Stimulated activated CD8-positive, alpha-beta memory T cell treated with anti-CD3 and anti-CD28 coated beads, Interleukin-12 subunit alpha, Interleukin-12 subunit beta, amount 100 ng/mL, for 24 hours (primary cell): Measurements from ENCODE around the gene CCSER1.
"Not testable (repeated sequence)": the region's sequence is repeated elsewhere in the genome, so short reads cannot be mapped to it uniquely, and the experiment has no call there.

ENCODE experiments used
- DNase-seq: peaks from one replicate; pipeline ENCODE4 v3.0.0-alpha.2; 2020; ENCODE audit errors: extremely low read depth

The CCSER1 gene

DNA sequence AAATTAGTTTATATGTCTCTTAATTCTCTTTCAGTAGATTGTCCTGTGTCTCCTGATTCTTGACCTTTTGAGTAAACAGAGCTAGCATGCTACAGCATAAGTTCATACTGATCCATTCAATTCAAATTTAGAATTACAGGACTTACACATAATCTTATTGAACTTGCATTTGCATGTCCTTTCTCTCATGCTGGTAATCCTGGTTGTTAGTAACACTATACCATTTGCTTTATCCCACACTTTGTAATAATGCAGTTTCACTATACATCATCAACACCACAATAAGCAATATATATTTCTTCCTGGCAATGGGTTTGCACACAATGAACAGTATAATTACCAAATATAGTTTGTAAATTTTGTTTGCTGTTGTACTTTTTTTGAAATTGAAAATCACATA lies 1239.4 kb downstream of the CCSER1 start:
- no peak for DNase-seq

DNA sequence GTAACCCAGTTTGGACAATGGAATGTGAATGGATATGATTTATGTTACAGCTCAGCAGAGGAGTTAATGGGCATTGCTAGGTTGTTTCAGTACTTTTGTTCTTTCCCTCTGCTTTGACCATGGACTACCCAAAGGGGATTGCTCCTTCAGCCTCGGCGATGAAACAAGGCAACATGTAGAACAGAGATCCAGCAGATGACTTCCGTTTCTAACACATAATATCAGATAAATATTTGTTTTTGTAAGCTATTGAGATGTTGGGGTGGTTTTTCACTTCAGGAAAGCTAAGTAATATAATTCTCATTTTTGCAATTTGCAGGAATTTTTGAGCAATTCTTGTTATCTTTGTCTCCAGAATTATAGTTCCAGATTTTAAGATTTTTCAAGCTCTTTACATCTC lies 1241.9 kb downstream of the CCSER1 start:
- DNase-seq = no peak

DNA sequence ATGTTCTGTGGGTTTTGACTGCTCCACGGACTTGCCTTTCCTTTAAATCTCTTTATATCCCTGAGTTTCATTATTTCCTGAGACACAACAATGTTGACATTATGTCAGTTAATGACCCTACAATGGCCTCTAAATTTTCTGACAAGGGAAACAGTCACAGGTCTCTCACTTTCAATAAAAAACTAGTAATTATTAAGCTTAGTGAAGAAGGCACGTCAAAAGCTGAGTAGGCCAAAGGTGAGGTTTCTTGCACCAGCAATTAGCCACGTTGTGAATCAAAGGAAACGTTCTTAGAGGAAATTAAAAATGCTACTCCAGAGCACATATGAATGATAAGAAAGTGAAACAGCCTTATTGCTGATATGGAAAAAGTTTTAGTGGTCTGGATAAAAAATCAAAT lies 1246.4 kb downstream of the CCSER1 start:
- no peak for DNase-seq

DNA sequence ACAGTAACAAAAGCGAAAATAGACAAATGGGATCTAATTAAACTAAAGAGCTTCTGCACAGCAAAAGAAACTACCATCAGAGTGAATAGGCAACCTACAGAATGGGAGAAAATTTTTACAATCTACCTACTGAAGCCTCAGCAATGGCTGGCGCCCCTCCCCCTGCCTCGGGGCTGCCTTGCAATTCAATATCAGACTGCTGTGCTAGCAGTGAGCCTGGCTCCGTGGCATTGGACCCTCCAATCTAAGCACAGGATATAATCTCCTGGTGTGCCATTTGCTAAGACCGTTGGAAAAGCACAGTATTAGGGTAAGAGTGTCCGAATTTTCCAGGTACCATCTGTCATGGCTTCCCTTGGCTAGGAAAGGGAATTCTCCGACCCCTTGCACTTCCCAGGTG lies 1278.2 kb downstream of the CCSER1 start:
- not testable (repeated sequence) for DNase-seq

DNA sequence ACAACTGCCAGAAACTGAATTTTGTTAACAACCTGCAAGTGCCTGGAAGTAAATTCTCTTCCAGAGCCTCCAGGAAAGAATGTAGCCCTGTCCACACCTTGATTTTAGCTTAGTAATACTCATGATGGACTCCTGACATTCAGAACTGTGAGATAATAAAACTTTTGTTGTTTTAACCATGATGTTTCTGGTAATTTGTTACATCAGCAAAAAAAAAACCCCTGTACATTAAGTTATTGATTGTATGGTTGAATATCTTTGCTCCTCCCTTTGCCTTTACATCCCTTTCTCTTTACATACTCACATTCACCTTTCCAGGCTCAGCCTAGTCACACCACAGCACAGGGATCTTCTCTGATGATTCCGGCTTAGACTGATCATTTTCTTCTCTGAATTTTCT lies 1294.8 kb downstream of the CCSER1 start:
- no peak for DNase-seq

DNA sequence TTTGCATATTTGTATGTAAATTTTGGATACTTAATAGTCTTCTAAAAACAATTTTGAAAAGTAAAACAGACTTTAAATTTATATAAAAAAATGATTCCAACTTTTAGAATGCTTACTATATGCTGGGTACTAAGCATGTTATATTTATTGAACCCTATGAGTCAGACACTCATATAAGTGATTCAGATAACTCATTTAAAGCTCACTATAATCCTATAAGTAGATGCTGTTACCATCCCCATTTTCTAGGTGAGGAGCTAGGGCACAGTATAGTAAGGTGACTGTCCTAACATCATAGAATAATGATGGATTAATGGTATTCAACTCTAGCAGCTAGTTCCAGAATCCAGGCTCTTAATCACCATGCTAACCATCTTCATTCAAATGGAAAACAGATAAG lies 1299.5 kb downstream of the CCSER1 start:
- no peak for DNase-seq

DNA sequence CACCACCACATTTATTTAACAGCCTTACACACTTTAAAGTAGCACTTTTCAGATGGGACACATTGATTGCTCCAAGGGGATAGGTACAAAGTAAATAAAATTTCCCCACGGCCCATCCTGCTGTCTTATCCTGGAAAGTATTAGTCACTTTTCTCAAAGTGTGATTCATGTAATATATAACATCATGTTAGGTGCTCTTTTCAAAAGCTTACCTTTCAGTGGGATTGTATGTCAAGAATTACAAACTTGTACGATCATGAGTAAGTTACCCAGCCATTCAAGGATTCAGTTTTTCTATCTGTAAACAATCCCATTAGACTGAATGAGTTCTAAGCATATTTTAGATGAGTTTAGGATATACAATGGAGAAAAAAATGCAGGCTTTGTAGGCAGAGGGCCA lies 1300.0 kb downstream of the CCSER1 start:
- no peak for DNase-seq

DNA sequence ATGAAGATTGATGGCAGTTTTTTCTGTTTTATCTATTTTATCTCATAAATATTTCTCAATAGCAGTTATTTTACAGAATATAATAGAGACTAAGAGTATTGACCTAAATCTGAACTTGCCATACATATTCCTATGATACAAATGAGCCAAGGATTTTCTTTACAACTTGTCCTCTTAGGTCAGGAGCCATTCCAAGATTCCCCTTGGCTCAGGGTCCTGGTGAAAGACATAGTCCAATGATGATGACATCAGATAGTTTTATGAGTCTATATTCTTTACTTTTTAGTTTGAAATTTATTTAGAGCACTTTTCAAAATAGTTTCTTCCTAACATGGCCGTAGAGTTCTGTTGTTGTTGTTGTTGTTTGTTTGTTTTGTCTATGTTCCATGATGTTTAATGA lies 1307.4 kb downstream of the CCSER1 start:
- no peak for DNase-seq

DNA sequence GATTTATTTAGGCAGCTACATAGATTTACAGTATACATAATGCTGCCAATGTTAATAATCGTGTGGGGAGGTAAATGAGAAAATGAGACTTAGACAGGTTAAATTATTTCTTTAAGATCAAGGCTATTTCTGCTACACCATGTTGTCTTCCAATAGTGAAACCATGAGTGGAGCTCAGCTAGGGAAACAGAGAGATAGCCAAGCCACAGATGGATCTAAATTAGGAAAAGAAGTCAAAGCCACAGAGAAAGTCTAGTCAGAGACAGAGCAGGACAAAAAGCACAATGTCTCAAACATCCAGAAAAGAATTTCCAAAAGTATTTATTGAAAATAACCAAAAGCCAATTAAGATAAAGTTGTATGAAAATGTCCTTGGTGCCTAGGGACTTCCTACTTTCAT lies 1309.4 kb downstream of the CCSER1 start:
- DNase-seq = no peak

DNA sequence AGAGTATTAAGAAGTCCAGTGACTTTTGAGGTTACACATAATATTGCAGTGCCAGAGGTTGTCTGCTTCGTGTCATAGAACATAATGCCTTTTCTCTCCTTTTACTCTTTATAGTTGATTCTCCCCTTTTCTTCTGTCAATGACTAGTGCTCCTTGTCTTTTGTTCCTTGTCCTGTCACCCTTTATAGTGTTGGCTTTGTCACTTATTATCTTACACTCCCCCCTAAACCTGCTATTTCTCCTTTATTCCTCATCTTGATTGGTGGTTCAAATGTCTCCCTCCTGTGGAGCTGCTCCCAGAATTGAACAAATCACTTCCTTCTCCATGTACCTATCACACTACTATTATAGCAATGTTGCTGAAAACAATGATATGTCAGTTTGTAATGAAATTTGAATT lies 1320.0 kb downstream of the CCSER1 start:
- DNase-seq = no peak

DNA sequence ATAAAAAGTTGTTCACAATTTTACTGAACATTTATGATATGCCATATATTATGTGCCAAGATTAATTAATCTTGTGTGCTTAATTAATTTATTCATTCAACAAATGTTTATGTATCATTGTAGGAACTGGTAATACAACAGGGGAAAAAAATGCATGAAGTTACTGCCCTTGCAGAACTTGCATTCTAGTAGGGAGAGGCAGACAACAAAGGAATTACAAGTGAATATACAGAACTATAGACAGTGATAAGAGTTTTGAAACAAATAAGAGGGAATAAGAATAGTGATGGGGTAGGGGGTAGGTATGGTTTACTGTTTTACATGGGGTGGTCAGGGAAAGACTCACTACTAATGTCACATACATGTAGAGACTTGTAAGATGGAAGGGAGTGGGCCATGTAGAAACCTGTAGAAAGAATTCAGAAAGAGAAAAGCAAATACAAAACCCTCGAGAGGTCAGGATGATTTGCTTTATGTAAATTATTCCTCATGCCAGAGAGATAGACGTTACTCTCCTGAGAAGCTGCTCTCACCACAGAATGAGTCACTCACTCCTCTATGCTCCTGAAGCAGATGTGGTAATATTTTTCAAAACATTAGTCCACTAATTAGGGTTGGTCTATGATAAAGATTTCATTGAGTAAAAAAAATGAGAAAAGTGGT lies 1321.6 kb downstream of the CCSER1 start:
- no peak for DNase-seq

DNA sequence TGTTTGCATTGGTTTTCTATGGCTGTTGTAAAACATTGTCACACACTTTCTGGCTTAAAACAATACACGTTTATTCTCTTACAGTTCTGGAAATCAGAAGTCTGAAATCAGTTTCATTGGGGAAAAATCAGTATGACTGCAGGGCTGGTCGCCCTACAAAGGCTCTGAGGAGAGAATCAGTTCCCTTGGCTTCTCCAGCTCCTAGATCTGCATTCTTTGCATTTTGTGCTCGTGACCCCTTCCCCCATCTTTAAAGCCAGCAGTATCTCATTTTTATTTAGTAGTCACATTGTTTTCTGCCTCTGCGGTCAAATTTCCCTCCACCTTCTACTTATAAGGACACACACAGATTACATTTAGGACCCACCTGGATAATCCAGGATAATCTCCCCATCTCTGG lies 1326.9 kb downstream of the CCSER1 start:
- no peak for DNase-seq

DNA sequence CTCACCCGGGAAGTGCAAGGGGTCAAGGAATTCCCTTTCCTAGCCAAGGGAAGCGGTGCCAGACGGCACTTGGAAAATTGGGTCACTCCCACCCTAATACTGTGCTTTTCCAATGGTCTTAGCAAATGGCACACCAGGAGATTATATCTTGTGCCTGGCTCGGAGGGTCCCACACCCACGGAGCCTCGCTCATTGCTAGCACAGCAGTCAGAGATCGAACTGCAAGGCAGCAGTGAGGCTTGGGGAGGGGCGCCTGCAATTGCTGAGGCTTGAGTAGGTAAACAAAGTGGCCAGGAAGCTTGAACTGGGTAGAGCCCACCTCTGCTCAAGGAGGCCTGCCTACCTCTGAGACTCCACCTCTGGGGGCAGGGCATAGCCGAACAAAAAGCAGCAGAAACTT lies 1335.4 kb downstream of the CCSER1 start:
- DNase-seq = not testable (repeated sequence)

DNA sequence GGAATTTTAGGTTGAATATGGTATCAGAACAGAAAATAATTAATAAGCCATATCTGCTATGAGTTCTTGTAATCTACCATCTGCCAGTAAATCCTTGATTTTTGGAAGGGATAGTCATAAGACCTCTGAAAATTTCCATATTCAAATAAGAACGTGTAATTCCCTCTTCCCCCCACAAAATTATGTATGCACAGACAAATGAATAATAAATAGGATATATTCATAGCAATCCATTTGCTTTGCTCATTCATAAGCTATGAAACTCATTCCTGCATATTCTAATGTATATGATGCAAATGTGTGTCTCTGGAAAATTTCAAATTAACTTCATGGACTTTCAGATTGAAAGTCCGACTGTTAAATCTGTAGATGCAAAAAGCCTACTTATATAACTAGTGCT lies 1343.5 kb downstream of the CCSER1 start:
- no peak for DNase-seq

DNA sequence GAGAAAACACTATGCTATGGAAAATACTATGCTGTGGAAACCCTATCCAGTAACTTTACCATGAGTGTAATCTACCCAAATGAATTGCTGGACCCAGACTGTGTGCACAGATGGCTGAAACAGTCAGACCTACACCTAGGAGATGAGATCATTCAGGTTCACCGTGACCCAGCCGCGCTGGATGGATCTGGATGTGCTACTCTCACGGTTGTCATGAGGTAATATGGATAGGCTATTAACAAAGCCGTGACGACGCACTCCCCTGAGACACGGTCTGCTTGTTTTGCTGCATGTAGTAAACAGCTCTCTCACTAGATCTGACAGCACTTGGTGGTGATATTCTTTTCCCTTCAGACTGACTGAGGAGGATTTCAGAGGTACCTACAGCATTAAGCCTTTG lies 1344.1 kb downstream of the CCSER1 start:
- DNase-seq = no peak

DNA sequence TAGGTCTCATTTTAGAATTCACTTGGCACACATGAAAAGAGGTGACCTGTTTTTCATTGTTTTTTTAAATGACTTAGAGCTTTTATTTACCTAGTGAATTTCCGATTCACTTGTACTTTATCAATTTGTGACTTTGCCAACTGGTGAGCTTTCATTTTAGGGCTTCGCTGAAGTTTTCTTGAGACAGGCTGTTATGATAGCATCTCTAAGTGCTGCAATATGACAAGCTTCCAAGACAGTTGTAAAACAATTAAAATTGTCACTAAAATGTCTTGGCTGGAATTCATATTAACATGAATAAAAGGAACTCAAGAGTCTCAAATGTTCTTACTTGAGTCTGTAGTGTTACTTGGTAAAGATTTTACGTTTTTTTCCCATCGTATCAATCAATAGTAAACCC lies 1344.9 kb downstream of the CCSER1 start:
- no peak for DNase-seq

DNA sequence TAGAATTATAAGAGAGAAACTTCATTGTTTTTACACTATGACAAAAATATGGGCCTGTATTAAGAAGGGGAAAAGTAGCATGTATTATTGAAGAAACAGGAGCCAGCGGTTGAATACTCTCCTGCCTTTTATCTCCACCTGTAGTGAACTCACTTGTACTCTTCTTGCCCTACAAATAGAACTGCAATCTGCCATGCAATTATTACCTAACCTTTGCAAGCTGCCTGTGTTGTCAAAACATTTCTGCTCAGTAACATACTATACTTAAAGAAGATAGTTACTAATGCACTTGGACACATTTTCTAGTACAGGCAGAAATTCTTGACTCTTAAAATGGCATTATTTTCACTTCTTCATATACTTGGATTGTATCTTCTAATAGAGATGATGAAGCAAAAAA lies 1358.2 kb downstream of the CCSER1 start:
- no peak for DNase-seq

DNA sequence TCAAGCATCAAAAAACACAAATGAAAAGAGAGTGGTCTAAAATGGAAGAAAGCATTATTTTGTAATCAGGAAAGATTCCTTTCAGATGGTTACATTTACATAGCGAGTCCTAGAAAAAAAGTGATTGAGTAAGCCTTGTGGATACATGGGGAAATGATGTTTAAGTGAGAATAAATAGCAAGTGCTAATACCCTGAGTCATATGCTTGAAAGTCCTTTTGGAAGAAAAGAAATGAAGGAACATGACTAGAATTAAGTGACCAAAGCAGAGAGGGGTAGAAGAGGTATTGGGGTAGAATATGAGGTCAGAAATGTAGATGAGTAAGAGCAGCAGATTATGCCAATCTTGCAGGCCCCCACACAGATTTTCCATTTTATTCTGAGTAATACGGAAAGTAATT lies 1361.8 kb downstream of the CCSER1 start:
- no peak for DNase-seq

DNA sequence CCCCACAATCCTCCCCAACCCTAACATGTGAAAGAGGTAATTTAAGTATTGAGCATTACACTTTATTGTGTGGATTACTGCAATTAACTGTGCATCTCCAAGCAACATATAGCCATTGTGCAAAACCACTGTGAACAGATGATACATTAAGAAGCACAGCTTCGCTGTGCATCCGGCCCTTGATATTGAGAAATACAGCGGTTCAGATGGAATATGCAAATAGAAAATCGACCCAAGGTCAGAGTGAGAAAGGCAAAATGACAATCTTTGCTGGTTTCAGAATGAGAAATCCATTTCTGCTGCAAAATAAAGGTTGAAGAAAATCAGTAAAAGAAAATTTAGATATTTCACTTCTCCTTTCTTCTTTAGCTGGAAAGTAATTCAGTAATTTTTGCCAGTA lies 1370.7 kb downstream of the CCSER1 start:
- DNase-seq = no peak

DNA sequence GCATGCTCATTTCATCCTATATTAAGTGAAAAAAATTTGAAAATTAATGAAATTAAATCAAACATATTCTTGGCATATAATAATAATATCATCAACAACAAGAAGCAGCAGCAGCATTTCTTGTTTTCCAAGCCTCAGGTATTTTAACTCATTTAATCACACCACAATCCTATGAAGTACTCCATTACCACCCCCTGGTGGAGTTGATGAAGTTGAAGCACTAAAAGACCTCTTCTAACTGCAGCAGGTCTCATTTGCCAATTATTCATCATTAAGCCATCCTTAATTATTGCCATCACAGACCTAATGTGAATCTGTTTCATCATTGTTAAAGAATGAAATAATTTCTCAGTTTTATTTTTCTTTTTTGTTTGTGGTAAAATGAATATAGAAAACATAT lies 1375.2 kb downstream of the CCSER1 start:
- DNase-seq = no peak

DNA sequence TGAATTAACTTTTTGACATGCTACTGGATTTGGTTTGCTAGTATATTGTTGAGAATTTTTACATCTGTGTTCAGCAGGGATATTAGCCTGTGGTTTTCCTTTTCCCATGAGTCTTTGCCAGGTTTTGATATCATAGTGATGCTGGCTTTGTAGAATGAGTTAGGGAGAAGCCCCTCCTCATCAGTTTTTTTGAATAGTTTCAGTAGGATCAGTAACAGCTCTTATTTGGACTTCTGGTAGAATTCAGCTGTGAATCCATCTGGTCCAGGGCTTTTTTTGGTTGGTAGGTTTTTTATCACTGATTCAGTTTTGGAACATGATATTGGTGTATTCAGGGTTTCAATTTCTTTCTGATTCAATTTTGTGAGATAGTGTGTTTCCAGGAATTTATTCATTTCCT lies 1386.1 kb downstream of the CCSER1 start:
- DNase-seq = no peak

DNA sequence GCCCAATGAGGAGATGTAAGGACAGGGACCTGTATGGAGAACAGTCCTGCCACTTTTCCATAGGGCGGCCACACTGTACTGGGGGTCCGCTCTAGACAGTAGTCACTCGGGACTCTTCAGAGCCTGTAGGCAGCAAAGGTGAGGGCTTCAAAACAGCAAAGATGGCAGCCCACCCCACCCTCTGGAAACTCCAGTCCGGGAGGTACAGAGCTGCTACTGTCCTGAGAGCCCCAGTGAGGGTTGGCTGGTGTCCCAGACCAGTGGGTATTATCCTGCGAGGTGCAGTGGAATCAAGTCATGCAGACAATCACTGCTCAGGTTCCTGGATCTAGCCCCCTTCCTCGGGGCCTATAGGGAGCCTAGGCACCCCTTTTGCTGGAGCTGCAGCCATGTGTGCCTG lies 1392.0 kb downstream of the CCSER1 start:
- DNase-seq = no peak

DNA sequence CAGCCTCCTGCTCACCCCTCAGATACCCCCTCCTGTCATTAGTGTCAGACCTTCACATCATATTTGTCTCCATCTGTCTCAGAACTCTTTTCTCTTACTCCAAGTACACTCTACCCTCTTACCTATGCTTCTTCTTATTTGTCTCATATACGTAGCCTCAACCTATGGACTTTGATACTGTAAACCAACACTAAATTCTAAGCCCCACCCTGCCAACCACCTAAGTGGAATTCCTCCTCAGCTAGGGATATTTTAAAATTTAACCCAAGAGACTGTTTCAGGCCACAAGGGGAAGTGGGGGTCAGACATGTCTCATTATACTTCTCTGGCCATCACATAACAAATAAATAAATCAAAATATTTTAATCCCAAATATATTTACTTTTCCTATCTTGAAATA lies 1398.4 kb downstream of the CCSER1 start:
- DNase-seq = no peak

DNA sequence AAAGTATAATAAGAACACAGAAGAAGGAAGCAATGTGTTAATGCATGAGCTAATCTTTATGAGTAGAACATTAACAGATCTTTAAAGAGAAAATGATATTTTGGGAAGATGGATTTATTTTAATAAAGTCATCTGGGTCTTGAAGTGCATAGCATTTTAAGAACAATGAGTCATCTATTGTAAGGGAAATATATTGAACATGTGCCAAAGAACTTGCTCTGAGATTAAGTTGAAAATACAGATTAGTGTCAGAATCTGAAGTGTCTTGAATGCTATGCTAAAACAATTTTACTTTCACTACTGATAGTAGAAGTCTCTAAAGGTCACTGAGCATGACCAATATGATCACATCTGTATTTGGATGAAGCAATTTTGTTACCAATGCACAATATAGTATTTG lies 1399.9 kb downstream of the CCSER1 start:
- DNase-seq = no peak

DNA sequence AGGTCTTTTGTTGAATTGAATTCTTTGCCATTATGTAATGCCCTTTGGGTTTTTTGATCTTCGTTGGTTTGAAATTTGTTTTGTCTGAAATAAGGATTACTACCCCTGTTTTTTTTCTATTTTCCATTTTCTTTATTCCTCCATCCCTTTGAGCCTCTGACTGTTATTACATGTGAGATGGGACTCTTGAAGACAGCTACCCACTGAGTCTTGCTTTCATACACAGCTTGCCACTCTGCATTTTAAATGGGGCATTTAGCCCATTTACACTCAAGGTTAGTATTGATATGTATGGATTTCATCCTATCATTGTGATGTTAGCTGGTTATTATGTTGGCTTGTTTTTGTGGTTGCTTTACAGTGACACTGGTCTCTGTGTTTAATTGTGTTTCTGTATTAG lies 1440.4 kb downstream of the CCSER1 start:
- no peak for DNase-seq
